ENCODE measurements around the gene MAP1B. TPM values are rescaled to one million over a fixed set of nuclear protein-coding genes. Genes with fewer than 3 reads are reported as not detected.

The MAP1B gene
- total RNA-seq, 1 experiment from 2014 or later = 163 TPM

- no peak for TF ChIP-seq EZH2 (IDR thresholded peaks at IDR 0.05; ENCODE audit: low read depth)
- no peak for TF ChIP-seq CTCF (conservative IDR thresholded peaks at IDR 0.05)
- H3K4me3 ChIP-seq = no peak overlapping the region
- intact Hi-C loops (cut with micrococcal nuclease; ENCODE audit: unreplicated experiment) = no loop called here
- peaks cover 21% of the 10 kb centered on the region for H3F3A ChIP-seq (ENCODE audit: insufficient read depth, low read depth)
- peaks cover 27% of the 10 kb centered on the region for H3K4me1 ChIP-seq (replicated peaks; ENCODE audit: insufficient read depth)
- no peak overlapping the region; the same call in 1 of the 2 replicates for H3K27ac ChIP-seq
- peaks cover 25% of the 10 kb centered on the region; the same call in 1 of the 2 replicates for H3K36me3 ChIP-seq (ENCODE audit: low read depth)
- ChIA-PET POLR2A (ENCODE audit: unreplicated experiment) (no interaction called here), CTCF (no interaction called here)
- no peaks in the 10 kb centered on the region for H4K20me1 ChIP-seq (ENCODE audit: insufficient read depth)
- no peak for DNase-seq
- no TSS peak for BruUV-seq (replicated peaks)
- H2AFZ ChIP-seq = no peak overlapping the region
- no peaks in the 10 kb centered on the region for H3K27me3 ChIP-seq (ENCODE audit: insufficient read depth, low read depth)
- no peak overlapping the region for H3K4me2 ChIP-seq
- H3K79me2 ChIP-seq (ENCODE audit: low read depth) = peaks cover 12% of the 10 kb centered on the region
- H3K9me2 ChIP-seq (ENCODE audit: insufficient read depth) = no peaks in the 10 kb centered on the region
- H3K9me3 ChIP-seq (ENCODE audit: insufficient read depth, low read depth) = no peaks in the 10 kb centered on the region
Measured at GRCh38 chr5:72238712-72239445, 131.6 kb downstream of the MAP1B start.

GRCh38 chr5:72241346-72242003 is 134.2 kb downstream of the MAP1B start:
- peaks cover 29% of the 10 kb centered on the region for H3K79me2 ChIP-seq (ENCODE audit: low read depth)

More at GRCh38 chr5:72241346-72242003, 134.2 kb downstream of the MAP1B start:
- H3K27me3 ChIP-seq (ENCODE audit: insufficient read depth, low read depth) = no peaks in the 10 kb centered on the region
- no TSS peak for BruUV-seq (replicated peaks)
- peaks cover 4% of the 10 kb centered on the region for H3F3A ChIP-seq (ENCODE audit: insufficient read depth, low read depth)
- ChIA-PET CTCF (no interaction called here), POLR2A (ENCODE audit: unreplicated experiment) (no interaction called here)
- H3K9me3 ChIP-seq (ENCODE audit: insufficient read depth, low read depth) = no peaks in the 10 kb centered on the region
- H2AFZ ChIP-seq = no peak overlapping the region
- intact Hi-C loops (cut with micrococcal nuclease; ENCODE audit: unreplicated experiment) = no loop called here
- H3K4me3 ChIP-seq = no peak overlapping the region
- no peak overlapping the region for H3K27ac ChIP-seq
- no peak overlapping the region for H3K4me2 ChIP-seq
- peaks cover 13% of the 10 kb centered on the region; the same call in 1 of the 2 replicates for H3K36me3 ChIP-seq (ENCODE audit: low read depth)
- DNase-seq = no peak
- peaks cover 2% of the 10 kb centered on the region; the same call in 1 of the 2 replicates for H3K4me1 ChIP-seq (replicated peaks; ENCODE audit: insufficient read depth)
- no peaks in the 10 kb centered on the region for H4K20me1 ChIP-seq (ENCODE audit: insufficient read depth)
- H3K9me2 ChIP-seq (ENCODE audit: insufficient read depth) = no peaks in the 10 kb centered on the region
- TF ChIP-seq EZH2 (IDR thresholded peaks at IDR 0.05; ENCODE audit: low read depth) (no peak), CTCF (conservative IDR thresholded peaks at IDR 0.05) (no peak)
